ENCODE results near the gene CDC42BPB.

DNA sequence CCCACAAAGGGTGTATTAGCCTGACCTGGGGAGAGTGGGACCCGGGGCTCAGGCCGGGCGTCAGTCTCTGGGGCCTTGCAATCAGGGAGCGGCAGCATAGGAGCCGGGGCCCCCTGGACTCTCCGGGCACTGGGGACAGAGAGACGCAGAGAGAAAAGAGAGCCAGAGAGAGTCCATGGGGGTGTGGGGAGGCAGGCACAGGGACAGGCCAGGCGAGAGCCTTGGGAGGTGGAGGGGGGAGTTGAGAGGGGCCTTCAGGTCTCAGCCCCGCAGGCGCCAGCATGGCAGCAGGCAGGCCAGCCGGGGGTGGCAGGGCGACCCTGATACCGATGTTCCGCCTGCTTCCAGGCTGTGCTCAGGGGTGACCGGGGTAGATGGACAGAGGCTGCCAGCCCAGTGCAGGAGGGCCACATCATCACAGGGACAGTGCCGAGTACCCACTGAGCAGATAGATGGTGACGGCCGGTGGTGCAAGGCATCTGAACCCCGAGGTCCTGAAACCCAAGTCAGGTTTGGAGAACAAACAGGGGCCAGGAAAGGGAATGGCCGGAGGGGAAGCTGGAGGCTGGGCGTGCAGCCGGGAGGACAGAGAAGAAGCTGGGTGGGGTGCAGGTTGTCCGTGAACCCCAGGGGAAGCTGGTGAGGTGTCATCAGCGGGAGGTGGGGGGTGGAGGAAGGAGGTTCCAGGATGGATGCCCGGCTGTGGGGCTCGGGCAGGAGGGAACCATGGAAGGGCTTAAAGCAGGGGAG, 40.1 kb upstream of the CDC42BPB start:
- TF ChIP-seq, protein P1, sequence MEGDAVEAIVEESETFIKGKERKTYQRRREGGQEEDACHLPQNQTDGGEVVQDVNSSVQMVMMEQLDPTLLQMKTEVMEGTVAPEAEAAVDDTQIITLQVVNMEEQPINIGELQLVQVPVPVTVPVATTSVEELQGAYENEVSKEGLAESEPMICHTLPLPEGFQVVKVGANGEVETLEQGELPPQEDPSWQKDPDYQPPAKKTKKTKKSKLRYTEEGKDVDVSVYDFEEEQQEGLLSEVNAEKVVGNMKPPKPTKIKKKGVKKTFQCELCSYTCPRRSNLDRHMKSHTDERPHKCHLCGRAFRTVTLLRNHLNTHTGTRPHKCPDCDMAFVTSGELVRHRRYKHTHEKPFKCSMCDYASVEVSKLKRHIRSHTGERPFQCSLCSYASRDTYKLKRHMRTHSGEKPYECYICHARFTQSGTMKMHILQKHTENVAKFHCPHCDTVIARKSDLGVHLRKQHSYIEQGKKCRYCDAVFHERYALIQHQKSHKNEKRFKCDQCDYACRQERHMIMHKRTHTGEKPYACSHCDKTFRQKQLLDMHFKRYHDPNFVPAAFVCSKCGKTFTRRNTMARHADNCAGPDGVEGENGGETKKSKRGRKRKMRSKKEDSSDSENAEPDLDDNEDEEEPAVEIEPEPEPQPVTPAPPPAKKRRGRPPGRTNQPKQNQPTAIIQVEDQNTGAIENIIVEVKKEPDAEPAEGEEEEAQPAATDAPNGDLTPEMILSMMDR (IDR thresholded peaks at IDR 0.05; ENCODE audit: insufficient read depth, low read depth, low read length) = no peak
- TF ChIP-seq EZH2 (IDR thresholded peaks at IDR 0.05; ENCODE audit: insufficient read depth, low read length) = no peak
